HG02852 (cell line): ENCODE data around the gene STIP1.

ENCODE experiments used
- ATAC-seq: cut with Tn5 transposase; IDR thresholded peaks from one replicate; pipeline ENCODE4 v1.9.1; 2021; ENCODE audit warnings: mild to moderate bottlenecking, moderate library complexity; ENCODE audit not compliant: unreplicated experiment

The STIP1 gene

DNA sequence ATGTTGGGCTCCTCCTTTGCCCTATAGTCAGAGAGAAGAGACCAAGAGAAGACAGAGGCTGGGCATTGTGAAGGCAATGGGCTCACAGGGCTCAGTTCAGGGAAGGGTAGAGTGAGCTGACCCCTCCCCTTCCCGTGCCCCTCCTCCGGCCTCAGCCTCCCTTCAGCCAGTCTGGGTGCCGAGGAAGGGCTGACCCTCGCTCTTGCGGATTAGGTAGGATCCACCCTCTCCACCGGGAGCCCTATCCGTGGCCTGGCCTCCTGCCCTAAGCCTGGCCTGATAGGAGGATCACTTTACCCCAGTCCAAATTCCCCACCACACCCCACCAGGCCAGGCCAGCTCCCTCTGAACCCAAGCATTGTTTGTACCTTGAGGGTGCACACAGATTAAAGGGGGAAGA is 62.6 kb downstream of the STIP1 start:
- ATAC-seq: no peak

DNA sequence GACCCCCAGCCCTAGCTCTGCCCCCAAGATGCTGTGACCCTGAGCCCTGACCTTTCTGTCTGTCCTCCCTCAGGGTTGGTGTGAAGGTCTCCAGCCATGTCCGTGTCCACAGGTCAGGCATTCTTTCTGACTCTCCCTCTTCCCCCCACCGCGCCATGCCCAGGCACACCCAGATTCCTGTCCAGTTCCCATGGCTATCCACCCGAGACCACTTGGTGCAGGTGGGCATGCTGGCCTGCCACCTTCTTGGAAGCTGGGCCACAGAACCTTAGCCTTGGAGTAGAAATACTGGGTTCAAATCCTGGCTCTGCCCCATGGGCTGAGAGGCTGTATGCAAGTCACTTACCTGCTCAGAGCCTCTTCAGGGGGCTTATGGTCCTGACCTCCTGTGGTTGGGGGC is 63.1 kb downstream of the STIP1 start:
- no peak for ATAC-seq

DNA sequence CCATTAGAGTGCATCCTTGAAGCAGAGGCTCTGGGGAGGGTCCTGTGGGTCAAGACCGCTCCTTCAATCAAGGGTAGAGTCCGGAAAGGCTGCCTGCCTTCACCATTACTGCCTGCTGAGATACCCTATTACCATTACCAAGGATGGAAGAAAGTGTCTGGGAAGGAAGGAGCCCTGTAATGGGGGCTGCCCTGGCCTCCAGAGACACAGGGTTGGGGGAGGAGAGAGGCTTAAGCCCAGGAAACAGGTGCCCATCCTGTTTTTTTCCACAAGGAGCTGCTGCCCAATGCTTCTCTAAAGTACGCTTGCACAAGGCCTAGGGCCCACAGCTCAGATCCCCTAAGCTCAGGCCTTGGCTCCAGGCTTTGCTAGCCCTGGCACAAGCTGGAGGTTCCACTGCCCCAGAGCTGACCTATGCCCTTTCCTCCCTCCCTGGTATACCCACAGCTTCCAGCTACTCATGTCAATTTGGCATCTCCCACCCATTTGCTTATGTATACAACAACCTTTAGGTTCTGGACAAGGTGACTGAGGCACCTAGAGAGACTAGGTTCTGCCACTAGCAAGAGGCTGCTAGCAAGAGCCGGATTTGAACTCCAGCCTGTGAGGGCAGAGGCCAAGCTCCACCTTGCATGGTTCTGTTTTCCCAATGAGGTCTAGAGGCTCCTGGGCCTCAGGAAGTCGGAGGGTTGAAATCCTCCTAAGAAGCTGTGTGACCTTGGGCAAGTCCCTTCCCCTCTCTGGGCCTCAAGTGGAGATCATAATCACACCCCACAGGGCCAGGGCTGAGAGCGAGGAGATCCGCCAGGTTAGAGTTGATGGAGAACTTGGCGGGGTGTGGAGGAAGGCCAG is 63.8 kb downstream of the STIP1 start:
- no peak for ATAC-seq

DNA sequence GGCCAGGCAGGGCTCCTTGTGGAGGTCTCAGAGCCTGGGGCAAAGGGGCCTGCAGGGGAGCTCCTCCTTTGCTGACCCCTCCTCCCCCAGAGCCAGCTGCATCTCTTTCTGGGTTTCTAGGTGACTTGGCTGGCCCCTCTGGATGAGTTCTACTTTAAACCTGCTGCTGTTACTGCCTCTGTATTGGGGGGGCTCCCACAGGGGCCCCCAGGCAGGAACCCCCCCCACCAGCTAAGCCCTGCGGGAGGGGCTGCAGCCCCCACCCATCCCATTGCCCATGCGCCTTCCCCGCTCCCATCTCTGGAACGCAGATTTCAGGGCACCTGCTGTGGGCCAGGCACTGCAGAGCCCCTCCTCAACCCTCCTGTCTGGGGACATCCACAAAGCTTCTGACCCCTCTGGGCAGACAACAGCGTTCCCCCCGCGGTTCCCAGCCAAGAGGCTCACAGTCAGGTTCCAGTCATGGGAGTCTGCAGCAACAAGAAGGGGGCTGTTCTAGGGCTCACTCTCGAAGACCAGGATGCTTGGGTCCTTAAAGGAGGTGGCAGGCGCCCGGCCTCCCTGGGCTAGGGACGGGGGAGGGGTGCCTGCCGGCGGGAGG is 64.5 kb downstream of the STIP1 start:
- no peak for ATAC-seq

DNA sequence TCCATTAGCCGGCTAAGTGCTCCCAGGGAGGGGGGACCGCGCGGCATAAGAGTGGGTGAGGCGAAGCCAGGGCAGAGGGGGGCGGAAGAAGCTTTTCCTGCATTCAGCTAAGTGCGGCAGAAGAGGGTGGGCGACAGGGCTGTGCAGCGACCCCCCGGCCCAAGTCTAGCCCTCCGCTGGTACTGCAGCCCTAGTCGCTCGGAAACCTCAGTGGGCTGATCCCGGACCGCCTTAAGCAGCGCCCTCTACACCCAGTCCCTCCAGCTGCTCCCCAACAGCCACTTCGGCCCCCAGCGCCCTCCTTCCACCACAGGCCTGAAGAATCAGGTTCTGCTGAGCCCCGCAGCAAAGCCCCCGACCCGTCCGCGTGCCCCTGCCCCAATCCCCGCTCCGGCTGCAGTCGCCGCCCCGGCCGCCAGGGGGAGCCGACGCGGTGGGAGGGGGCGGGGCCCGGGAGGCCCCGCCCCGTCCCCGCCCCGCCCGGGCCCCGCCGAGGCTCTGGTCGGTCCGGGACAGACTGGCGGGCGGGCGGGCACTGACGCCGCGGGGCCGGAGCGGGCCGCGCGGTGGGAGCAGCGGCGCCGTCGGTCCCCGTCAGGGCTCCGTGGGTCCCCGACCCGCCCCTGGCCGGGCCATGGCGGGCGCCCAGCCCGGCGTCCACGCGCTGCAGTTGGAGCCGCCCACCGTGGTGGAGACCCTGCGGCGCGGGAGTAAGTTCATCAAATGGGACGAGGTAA is 65.2 kb downstream of the STIP1 start, which contains the start of gene PLCB3:
TSS of gene PLCB3 (plus strand) at position 515 of the 737 bp plus-strand sequence. CDS start at position 635, 120 bp downstream.
- peak; percentile 44 for ATAC-seq

DNA sequence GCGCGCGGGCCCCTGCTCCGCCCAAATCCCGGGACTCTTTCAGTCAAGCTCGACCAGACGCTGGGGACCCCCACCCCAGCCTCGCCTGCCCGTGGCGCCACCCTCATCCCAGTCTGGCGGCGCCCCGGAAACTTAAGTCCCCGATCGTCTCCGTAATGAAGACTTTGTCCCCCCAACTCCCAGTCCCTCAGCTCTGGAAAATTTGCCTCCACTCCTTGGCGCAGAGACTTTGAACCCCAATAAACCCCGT is 65.7 kb downstream of the STIP1 start:
- ATAC-seq: peak; percentile 14

DNA sequence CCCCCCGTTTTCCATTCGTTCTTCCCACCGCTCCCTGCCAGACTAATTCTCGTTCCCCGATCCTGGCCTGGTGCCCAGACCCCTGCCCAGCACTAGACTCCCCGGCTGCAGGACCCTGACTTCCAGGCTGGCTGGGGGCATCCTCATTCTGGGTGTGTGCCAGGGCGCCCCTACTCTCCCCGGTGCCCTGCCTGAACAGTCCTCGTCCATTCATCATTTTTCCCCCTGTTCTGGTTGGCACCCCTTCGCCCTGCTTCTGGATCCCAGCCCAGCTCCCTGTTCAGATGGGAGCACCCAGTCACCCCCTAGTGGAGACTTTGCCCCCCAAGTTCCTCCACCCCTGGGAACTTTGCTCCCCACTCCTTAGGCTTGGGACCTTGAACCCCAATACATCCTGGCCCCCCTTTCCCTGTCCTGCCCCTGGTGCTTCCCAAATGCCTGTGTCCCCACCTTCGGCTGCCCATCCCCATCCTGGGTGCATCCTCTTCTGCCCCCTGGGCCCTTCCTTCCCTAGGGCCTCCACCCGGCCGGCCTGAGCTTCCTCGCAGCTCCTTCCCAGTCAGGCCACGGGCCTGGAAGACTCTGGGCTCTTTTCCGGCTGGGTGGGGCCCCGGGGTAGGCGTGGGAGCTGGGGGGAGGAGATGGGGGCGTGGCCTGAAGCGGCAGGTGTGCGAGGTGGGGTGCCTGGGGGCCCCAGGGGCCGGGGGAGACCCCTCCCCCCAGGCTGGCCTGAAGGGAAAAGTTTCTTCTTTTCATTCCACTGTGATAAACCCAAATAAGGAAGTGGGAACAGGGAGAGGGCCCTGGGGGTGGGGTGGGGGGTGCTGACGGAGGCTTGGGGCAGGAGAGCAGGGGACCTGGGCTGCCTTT is 66.3 kb downstream of the STIP1 start:
- ATAC-seq: no peak

DNA sequence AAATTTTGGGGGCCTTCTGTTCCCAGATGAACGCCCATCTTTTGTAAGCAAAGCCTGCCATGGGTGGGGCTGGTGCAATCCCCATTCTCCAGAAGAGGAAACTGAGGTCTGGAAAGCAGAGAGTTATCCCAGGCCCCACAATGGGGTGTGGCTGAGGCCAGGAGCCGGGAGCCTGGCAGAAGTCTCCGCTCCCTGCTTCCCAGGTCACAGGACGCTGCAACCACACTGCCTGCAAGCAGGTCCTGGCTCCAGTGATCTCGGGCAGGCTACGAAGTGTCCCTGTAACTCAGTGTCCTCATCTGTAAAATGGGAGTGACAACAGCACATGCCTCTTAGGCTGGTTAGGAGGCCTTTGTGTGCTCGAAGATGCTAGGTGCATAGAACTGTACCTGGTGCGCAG is 67.1 kb downstream of the STIP1 start:
- ATAC-seq: no peak

DNA sequence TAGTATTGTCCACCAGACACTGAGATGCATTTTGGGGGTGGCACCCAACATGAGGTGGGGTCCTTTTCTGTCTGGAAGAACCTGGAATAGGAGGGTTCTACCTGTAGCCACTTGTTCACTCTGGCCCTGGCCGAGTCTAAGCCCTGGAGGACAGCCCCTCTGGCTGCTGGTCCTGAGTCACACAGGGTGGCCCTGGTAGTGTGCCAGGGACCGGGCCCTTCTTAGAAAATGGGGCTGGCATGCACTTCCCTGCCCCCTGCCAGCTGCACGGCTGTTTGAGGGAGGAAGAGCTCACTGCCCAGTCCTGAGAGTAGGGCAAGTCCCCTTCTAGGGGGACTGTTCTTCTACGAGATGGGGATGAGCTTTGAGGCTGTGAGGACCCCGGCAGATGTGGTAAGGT is 67.5 kb downstream of the STIP1 start:
- no peak for ATAC-seq
